ENCODE data around the gene UNC93B1. TPM values are rescaled to one million over a fixed set of nuclear protein-coding genes. Genes with fewer than 3 reads are reported as not detected.

Gene UNC93B1
- total and polyA plus RNA-seq, 2 of the 13 experiments (the other 11 are each of a cell fraction or from before 2014, with no cell fraction given): 8.8 to 18.9 TPM

GRCh38 chr11:68040101-68040956, 36.4 kb upstream of the UNC93B1 start (continued):
- TF ChIP-seq GATA4 (IDR thresholded peaks at IDR 0.05; ENCODE audit: borderline replicate concordance, low read depth): peak; percentile 17; the same call in 1 of the 2 replicates
- peak; percentile 5; the same call in 1 of the 2 replicates for TF ChIP-seq ZNF232 (CRISPR knock-in tag; IDR thresholded peaks at IDR 0.05; ENCODE audit: borderline replicate concordance)
- no peak for TF ChIP-seq KAT2B (IDR thresholded peaks at IDR 0.05; ENCODE audit: borderline replicate concordance, low read depth, low read length)
- no peak for TF ChIP-seq SP1 (IDR thresholded peaks at IDR 0.05)
- TF ChIP-seq SP1 (CRISPR knock-in tag; IDR thresholded peaks at IDR 0.05): no peak
- peak; percentile 23 for TF ChIP-seq TAF15 (IDR thresholded peaks at IDR 0.05; ENCODE audit: low read depth, low read length, poor library complexity, severe bottlenecking)
- no peak for TF ChIP-seq NR2F1 (CRISPR knock-in tag; IDR thresholded peaks at IDR 0.05)
- no peak for TF ChIP-seq GATAD1 (CRISPR knock-in tag; IDR thresholded peaks at IDR 0.05)
- no peak for TF ChIP-seq GTF3A (CRISPR knock-in tag; conservative IDR thresholded peaks at IDR 0.05)
- TF ChIP-seq ZSCAN30 (CRISPR knock-in tag; IDR thresholded peaks at IDR 0.05): no peak
- no peak for TF ChIP-seq CHCHD3 (CRISPR knock-in tag; IDR thresholded peaks at IDR 0.05)
- no peak for TF ChIP-seq ZNF3 (CRISPR knock-in tag; IDR thresholded peaks at IDR 0.05)
- no peak for TF ChIP-seq ZNF207 (IDR thresholded peaks at IDR 0.05; ENCODE audit: borderline replicate concordance)
- no peak for TF ChIP-seq KLF16 (CRISPR knock-in tag; IDR thresholded peaks at IDR 0.05)
- no peak for TF ChIP-seq BRD4 (CRISPR knock-in tag; IDR thresholded peaks at IDR 0.05)
- 0 out of 2 replicates have a peak, but pooled peaks have one; percentile 42 for TF ChIP-seq ZMYM4 (CRISPR knock-in tag; IDR thresholded peaks at IDR 0.05)
- TF ChIP-seq ZBTB10 (CRISPR knock-in tag; IDR thresholded peaks at IDR 0.05; ENCODE audit: borderline replicate concordance): no peak
- no peak; the same call in 1 of the 2 replicates for TF ChIP-seq ZNF558 (CRISPR knock-in tag; IDR thresholded peaks at IDR 0.05; ENCODE audit: borderline replicate concordance)
- no peak for TF ChIP-seq KAT7 (CRISPR knock-in tag; IDR thresholded peaks at IDR 0.05; ENCODE audit: borderline replicate concordance)
- TF ChIP-seq ZC3H13 (CRISPR knock-in tag; IDR thresholded peaks at IDR 0.05): no peak
- no peak for TF ChIP-seq RNF219 (CRISPR knock-in tag; IDR thresholded peaks at IDR 0.05)
- no peak for TF ChIP-seq MBNL3 (CRISPR knock-in tag; conservative IDR thresholded peaks at IDR 0.05)
- peak; percentile 5; the same call in 1 of the 2 replicates for TF ChIP-seq HOXD1 (CRISPR knock-in tag; IDR thresholded peaks at IDR 0.05)
- TF ChIP-seq, protein P1, sequence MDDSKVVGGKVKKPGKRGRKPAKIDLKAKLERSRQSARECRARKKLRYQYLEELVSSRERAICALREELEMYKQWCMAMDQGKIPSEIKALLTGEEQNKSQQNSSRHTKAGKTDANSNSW (CRISPR knock-in tag; IDR thresholded peaks at IDR 0.05; ENCODE audit: borderline replicate concordance): no peak
- TF ChIP-seq FOXO1 (CRISPR knock-in tag; IDR thresholded peaks at IDR 0.05): no peak
- no peak for TF ChIP-seq ZNF674 (CRISPR knock-in tag; IDR thresholded peaks at IDR 0.05; ENCODE audit: low read depth)
- no peak for TF ChIP-seq NR1H2 (CRISPR knock-in tag; IDR thresholded peaks at IDR 0.05; ENCODE audit: borderline replicate concordance, low read depth)
